ENCODE measurements around the gene TMEM39B.

The TMEM39B gene

GRCh38 chr1:32032275-32032615 lies 40.5 kb upstream of the TMEM39B start:
- WGBS (ENCODE audit: extremely low coverage, insufficient coverage, low lambda C conversion rate), result no CpG with 5 or more reads among the region's 2 CpGs
- H4K5ac ChIP-seq (ENCODE audit: low read length), result no peak overlapping the region
- H3K79me2 ChIP-seq (ENCODE audit: control insufficient read depth, insufficient read depth, low read length), result peaks cover 76% of the 10 kb centered on the region
- H3K18ac ChIP-seq (ENCODE audit: low read length), result no peak overlapping the region
- no peak overlapping the region for H4K8ac ChIP-seq (ENCODE audit: low read depth, low read length)
- no peak overlapping the region for H3K4ac ChIP-seq (ENCODE audit: low read depth, low read length)
- no peak overlapping the region for H3K9ac ChIP-seq (ENCODE audit: low read length)
- H3K27me3 ChIP-seq (ENCODE audit: insufficient read depth, low read length, poor library complexity), result no peaks in the 10 kb centered on the region
- no peak overlapping the region for H3K4me3 ChIP-seq (ENCODE audit: low read length)
- peaks cover 15% of the 10 kb centered on the region for H3K36me3 ChIP-seq (ENCODE audit: control insufficient read depth, insufficient read depth, low read length)
- no peak overlapping the region for H3K56ac ChIP-seq (ENCODE audit: low read length)
- H3K23ac ChIP-seq (ENCODE audit: low read length), result no peak overlapping the region
- no peak overlapping the region for H3K27ac ChIP-seq (ENCODE audit: low read depth, low read length)
- no peaks in the 10 kb centered on the region for H3K4me1 ChIP-seq (ENCODE audit: control insufficient read depth, low read depth, low read length)
- H2BK15ac ChIP-seq (replicated peaks; ENCODE audit: low read depth), result no peak overlapping the region
- no peak overlapping the region for H2AK5ac ChIP-seq (ENCODE audit: low read length)
- H3K79me1 ChIP-seq (ENCODE audit: low read length), result peaks cover 16% of the 10 kb centered on the region
- H2BK120ac ChIP-seq (ENCODE audit: low read depth, low read length), result no peak overlapping the region
- H3K4me2 ChIP-seq (ENCODE audit: low read length), result no peak overlapping the region
- H2BK5ac ChIP-seq (ENCODE audit: low read length), result no peak overlapping the region
- DNase-seq, result no peak

- H3K4me1 ChIP-seq (ENCODE audit: control insufficient read depth, low read depth, low read length), result no peaks in the 10 kb centered on the region
- no peak overlapping the region for H4K5ac ChIP-seq (ENCODE audit: low read length)
- no peak overlapping the region for H3K4me3 ChIP-seq (ENCODE audit: low read length)
- no peak overlapping the region for H3K23ac ChIP-seq (ENCODE audit: low read length)
- H3K4me2 ChIP-seq (ENCODE audit: low read length), result no peak overlapping the region
- peaks cover 55% of the 10 kb centered on the region for H3K79me2 ChIP-seq (ENCODE audit: control insufficient read depth, insufficient read depth, low read length)
- DNase-seq, result no peak
- H4K8ac ChIP-seq (ENCODE audit: low read depth, low read length), result no peak overlapping the region
- H2BK120ac ChIP-seq (ENCODE audit: low read depth, low read length), result no peak overlapping the region
- no peak overlapping the region for H3K27ac ChIP-seq (ENCODE audit: low read depth, low read length)
- no peak overlapping the region for H3K18ac ChIP-seq (ENCODE audit: low read length)
- H3K79me1 ChIP-seq (ENCODE audit: low read length), result peaks cover 23% of the 10 kb centered on the region
- no peak overlapping the region for H3K9ac ChIP-seq (ENCODE audit: low read length)
- no peak overlapping the region for H3K4ac ChIP-seq (ENCODE audit: low read depth, low read length)
- no peak overlapping the region for H2BK5ac ChIP-seq (ENCODE audit: low read length)
- H3K27me3 ChIP-seq (ENCODE audit: insufficient read depth, low read length, poor library complexity), result no peaks in the 10 kb centered on the region
- peaks cover 25% of the 10 kb centered on the region for H3K36me3 ChIP-seq (ENCODE audit: control insufficient read depth, insufficient read depth, low read length)
- no CpG with 5 or more reads among the region's 3 CpGs for WGBS (ENCODE audit: extremely low coverage, insufficient coverage, low lambda C conversion rate)
- no peak overlapping the region for H2BK15ac ChIP-seq (replicated peaks; ENCODE audit: low read depth)
- no peak overlapping the region for H2AK5ac ChIP-seq (ENCODE audit: low read length)
- H3K56ac ChIP-seq (ENCODE audit: low read length), result no peak overlapping the region
These were observed 37.6 kb upstream of the TMEM39B start for GRCh38 chr1:32035119-32035518.

GRCh38 chr1:32040711-32041110 lies 32.0 kb upstream of the TMEM39B start:
- H3K9ac ChIP-seq (ENCODE audit: low read length), result no peak overlapping the region
- no peak overlapping the region for H4K5ac ChIP-seq (ENCODE audit: low read length)
- peaks cover 26% of the 10 kb centered on the region for H3K36me3 ChIP-seq (ENCODE audit: control insufficient read depth, insufficient read depth, low read length)
- no peaks in the 10 kb centered on the region for H3K4me1 ChIP-seq (ENCODE audit: control insufficient read depth, low read depth, low read length)
- DNase-seq, result no peak
- H3K18ac ChIP-seq (ENCODE audit: low read length), result no peak overlapping the region
- no peak overlapping the region for H3K56ac ChIP-seq (ENCODE audit: low read length)
- no peak overlapping the region for H4K8ac ChIP-seq (ENCODE audit: low read depth, low read length)
- H3K79me2 ChIP-seq (ENCODE audit: control insufficient read depth, insufficient read depth, low read length), result peaks cover 12% of the 10 kb centered on the region
- H2AK5ac ChIP-seq (ENCODE audit: low read length), result no peak overlapping the region
- no peak overlapping the region for H3K4ac ChIP-seq (ENCODE audit: low read depth, low read length)
- no peak overlapping the region for H2BK15ac ChIP-seq (replicated peaks; ENCODE audit: low read depth)
- no peak overlapping the region for H3K4me2 ChIP-seq (ENCODE audit: low read length)
- no peak overlapping the region for H3K23ac ChIP-seq (ENCODE audit: low read length)
- H2BK120ac ChIP-seq (ENCODE audit: low read depth, low read length), result no peak overlapping the region
- WGBS (ENCODE audit: extremely low coverage, insufficient coverage, low lambda C conversion rate), result no CpG with 5 or more reads among the region's 3 CpGs
- peaks cover 19% of the 10 kb centered on the region for H3K79me1 ChIP-seq (ENCODE audit: low read length)
- H2BK5ac ChIP-seq (ENCODE audit: low read length), result no peak overlapping the region
- no peak overlapping the region for H3K27ac ChIP-seq (ENCODE audit: low read depth, low read length)
- H3K27me3 ChIP-seq (ENCODE audit: insufficient read depth, low read length, poor library complexity), result no peaks in the 10 kb centered on the region
- no peak overlapping the region for H3K4me3 ChIP-seq (ENCODE audit: low read length)

GRCh38 chr1:32042330-32042729 lies 30.4 kb upstream of the TMEM39B start:
- no peak overlapping the region for H3K27ac ChIP-seq (ENCODE audit: low read depth, low read length)
- peaks cover 14% of the 10 kb centered on the region for H3K79me1 ChIP-seq (ENCODE audit: low read length)
- H2BK120ac ChIP-seq (ENCODE audit: low read depth, low read length), result no peak overlapping the region
- no peak overlapping the region for H2BK15ac ChIP-seq (replicated peaks; ENCODE audit: low read depth)
- no peak overlapping the region for H4K5ac ChIP-seq (ENCODE audit: low read length)
- no peaks in the 10 kb centered on the region for H3K4me1 ChIP-seq (ENCODE audit: control insufficient read depth, low read depth, low read length)
- H3K23ac ChIP-seq (ENCODE audit: low read length), result no peak overlapping the region
- H3K18ac ChIP-seq (ENCODE audit: low read length), result no peak overlapping the region
- peaks cover 26% of the 10 kb centered on the region for H3K36me3 ChIP-seq (ENCODE audit: control insufficient read depth, insufficient read depth, low read length)
- H3K4me2 ChIP-seq (ENCODE audit: low read length), result no peak overlapping the region
- no peak overlapping the region for H2AK5ac ChIP-seq (ENCODE audit: low read length)
- H3K4ac ChIP-seq (ENCODE audit: low read depth, low read length), result no peak overlapping the region
- no CpG with 5 or more reads among the region's 5 CpGs for WGBS (ENCODE audit: extremely low coverage, insufficient coverage, low lambda C conversion rate)
- no peak overlapping the region for H3K4me3 ChIP-seq (ENCODE audit: low read length)
- no peaks in the 10 kb centered on the region for H3K27me3 ChIP-seq (ENCODE audit: insufficient read depth, low read length, poor library complexity)
- H3K79me2 ChIP-seq (ENCODE audit: control insufficient read depth, insufficient read depth, low read length), result peaks cover 3% of the 10 kb centered on the region
- no peak for DNase-seq
- H2BK5ac ChIP-seq (ENCODE audit: low read length), result no peak overlapping the region
- H4K8ac ChIP-seq (ENCODE audit: low read depth, low read length), result no peak overlapping the region
- H3K56ac ChIP-seq (ENCODE audit: low read length), result no peak overlapping the region
- H3K9ac ChIP-seq (ENCODE audit: low read length), result no peak overlapping the region

GRCh38 chr1:32044234-32044633 lies 28.5 kb upstream of the TMEM39B start:
- H4K5ac ChIP-seq (ENCODE audit: low read length), result no peak overlapping the region
- H2BK120ac ChIP-seq (ENCODE audit: low read depth, low read length), result no peak overlapping the region
- H4K8ac ChIP-seq (ENCODE audit: low read depth, low read length), result no peak overlapping the region
- H3K4me2 ChIP-seq (ENCODE audit: low read length), result no peak overlapping the region
- H3K4ac ChIP-seq (ENCODE audit: low read depth, low read length), result no peak overlapping the region
- no CpG with 5 or more reads among the region's 1 CpG for WGBS (ENCODE audit: extremely low coverage, insufficient coverage, low lambda C conversion rate)
- H3K56ac ChIP-seq (ENCODE audit: low read length), result no peak overlapping the region
- peaks cover 21% of the 10 kb centered on the region for H3K36me3 ChIP-seq (ENCODE audit: control insufficient read depth, insufficient read depth, low read length)
- no peaks in the 10 kb centered on the region for H3K27me3 ChIP-seq (ENCODE audit: insufficient read depth, low read length, poor library complexity)
- H2BK5ac ChIP-seq (ENCODE audit: low read length), result no peak overlapping the region
- no peak overlapping the region for H3K18ac ChIP-seq (ENCODE audit: low read length)
- DNase-seq, result no peak
- no peak overlapping the region for H3K4me3 ChIP-seq (ENCODE audit: low read length)
- H3K4me1 ChIP-seq (ENCODE audit: control insufficient read depth, low read depth, low read length), result no peaks in the 10 kb centered on the region
- H2BK15ac ChIP-seq (replicated peaks; ENCODE audit: low read depth), result no peak overlapping the region
- H2AK5ac ChIP-seq (ENCODE audit: low read length), result no peak overlapping the region
- no peaks in the 10 kb centered on the region for H3K79me2 ChIP-seq (ENCODE audit: control insufficient read depth, insufficient read depth, low read length)
- H3K79me1 ChIP-seq (ENCODE audit: low read length), result peaks cover 6% of the 10 kb centered on the region
- H3K27ac ChIP-seq (ENCODE audit: low read depth, low read length), result no peak overlapping the region
- no peak overlapping the region for H3K9ac ChIP-seq (ENCODE audit: low read length)
- H3K23ac ChIP-seq (ENCODE audit: low read length), result no peak overlapping the region

- no peak overlapping the region for H3K18ac ChIP-seq (ENCODE audit: low read length)
- no peak overlapping the region for H4K8ac ChIP-seq (ENCODE audit: low read depth, low read length)
- H2BK120ac ChIP-seq (ENCODE audit: low read depth, low read length), result no peak overlapping the region
- peaks cover 4% of the 10 kb centered on the region for H3K79me1 ChIP-seq (ENCODE audit: low read length)
- H3K79me2 ChIP-seq (ENCODE audit: control insufficient read depth, insufficient read depth, low read length), result no peaks in the 10 kb centered on the region
- no peak overlapping the region for H2BK5ac ChIP-seq (ENCODE audit: low read length)
- H3K23ac ChIP-seq (ENCODE audit: low read length), result no peak overlapping the region
- H3K4me1 ChIP-seq (ENCODE audit: control insufficient read depth, low read depth, low read length), result no peaks in the 10 kb centered on the region
- H3K56ac ChIP-seq (ENCODE audit: low read length), result no peak overlapping the region
- no peak overlapping the region for H3K27ac ChIP-seq (ENCODE audit: low read depth, low read length)
- no CpG with 5 or more reads among the region's 2 CpGs for WGBS (ENCODE audit: extremely low coverage, insufficient coverage, low lambda C conversion rate)
- H3K4ac ChIP-seq (ENCODE audit: low read depth, low read length), result no peak overlapping the region
- peaks cover 15% of the 10 kb centered on the region for H3K36me3 ChIP-seq (ENCODE audit: control insufficient read depth, insufficient read depth, low read length)
- H3K4me2 ChIP-seq (ENCODE audit: low read length), result no peak overlapping the region
- H3K27me3 ChIP-seq (ENCODE audit: insufficient read depth, low read length, poor library complexity), result no peaks in the 10 kb centered on the region
- H3K9ac ChIP-seq (ENCODE audit: low read length), result no peak overlapping the region
- H3K4me3 ChIP-seq (ENCODE audit: low read length), result no peak overlapping the region
- H4K5ac ChIP-seq (ENCODE audit: low read length), result no peak overlapping the region
- H2AK5ac ChIP-seq (ENCODE audit: low read length), result no peak overlapping the region
- DNase-seq, result no peak
- H2BK15ac ChIP-seq (replicated peaks; ENCODE audit: low read depth), result no peak overlapping the region
These were observed 27.0 kb upstream of the TMEM39B start for GRCh38 chr1:32045772-32046171.

Measured in mesendoderm (in vitro differentiated cells).